GM12872 (cell line): ENCODE results near the gene CXCL1.

Experiments
- TF ChIP-seq, protein P1 (sequence below): IDR thresholded peaks from 3 replicates; pipeline ENCODE4 v1.5.1; 2011; ENCODE audit warnings: low read depth, mild to moderate bottlenecking, low read length, moderate library complexity; ENCODE audit not compliant: insufficient read depth

CXCL1 gene

DNA sequence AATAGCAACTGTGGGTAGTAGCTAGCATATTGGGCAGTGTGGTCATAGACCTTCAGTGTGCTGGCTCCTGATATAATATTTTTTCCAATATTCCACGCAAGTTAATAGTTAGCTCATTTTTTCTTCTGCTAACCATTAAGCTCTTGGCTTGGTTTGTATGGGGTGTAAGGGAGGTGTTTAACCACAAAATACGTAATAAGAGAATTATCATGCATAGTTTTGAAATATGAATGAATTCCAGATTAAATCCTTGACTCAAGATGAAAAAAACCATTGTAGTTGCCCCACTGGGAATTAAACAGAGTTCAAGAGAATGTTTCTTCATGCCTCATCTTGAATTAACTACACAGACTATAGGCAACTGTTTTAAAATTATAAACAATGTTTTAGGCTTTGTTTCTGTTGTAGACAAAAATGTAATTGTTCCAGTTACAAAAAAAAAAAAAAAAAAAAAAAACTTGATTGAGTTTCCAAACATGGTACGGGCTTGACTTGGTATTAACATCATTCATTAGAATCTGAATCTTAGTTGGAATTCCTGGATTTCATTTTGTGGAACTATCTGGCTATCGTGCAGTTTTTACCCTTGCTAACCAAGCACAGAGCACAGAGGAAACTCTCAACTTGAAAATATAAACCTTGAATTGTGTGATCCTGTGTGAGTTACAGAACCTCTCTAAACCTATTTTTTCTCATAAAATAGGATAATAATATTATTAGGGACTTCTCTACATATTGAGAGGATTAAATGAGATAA, 28.4 kb downstream of the CXCL1 start:
- TF ChIP-seq, protein P1, sequence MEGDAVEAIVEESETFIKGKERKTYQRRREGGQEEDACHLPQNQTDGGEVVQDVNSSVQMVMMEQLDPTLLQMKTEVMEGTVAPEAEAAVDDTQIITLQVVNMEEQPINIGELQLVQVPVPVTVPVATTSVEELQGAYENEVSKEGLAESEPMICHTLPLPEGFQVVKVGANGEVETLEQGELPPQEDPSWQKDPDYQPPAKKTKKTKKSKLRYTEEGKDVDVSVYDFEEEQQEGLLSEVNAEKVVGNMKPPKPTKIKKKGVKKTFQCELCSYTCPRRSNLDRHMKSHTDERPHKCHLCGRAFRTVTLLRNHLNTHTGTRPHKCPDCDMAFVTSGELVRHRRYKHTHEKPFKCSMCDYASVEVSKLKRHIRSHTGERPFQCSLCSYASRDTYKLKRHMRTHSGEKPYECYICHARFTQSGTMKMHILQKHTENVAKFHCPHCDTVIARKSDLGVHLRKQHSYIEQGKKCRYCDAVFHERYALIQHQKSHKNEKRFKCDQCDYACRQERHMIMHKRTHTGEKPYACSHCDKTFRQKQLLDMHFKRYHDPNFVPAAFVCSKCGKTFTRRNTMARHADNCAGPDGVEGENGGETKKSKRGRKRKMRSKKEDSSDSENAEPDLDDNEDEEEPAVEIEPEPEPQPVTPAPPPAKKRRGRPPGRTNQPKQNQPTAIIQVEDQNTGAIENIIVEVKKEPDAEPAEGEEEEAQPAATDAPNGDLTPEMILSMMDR: no peak

DNA sequence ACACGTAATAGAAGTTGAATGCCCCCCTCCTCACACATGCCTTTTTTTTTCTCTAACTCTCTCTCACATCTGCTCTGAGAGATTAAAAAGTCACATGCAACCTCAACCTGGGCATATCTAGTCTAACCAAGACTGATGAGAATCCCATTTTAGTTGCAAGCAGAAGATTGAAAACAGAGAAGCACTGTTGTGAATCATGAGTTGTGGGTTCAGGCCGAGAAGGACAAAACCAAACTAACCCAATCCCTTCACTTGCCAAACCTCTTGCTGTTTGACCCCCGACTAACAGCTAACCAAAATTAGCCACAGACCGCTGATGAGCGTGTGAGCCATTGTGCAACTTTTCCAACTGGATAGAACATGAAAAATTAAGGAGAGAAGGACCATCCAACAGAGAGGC, 31.8 kb downstream of the CXCL1 start:
- TF ChIP-seq, protein P1: no peak

DNA sequence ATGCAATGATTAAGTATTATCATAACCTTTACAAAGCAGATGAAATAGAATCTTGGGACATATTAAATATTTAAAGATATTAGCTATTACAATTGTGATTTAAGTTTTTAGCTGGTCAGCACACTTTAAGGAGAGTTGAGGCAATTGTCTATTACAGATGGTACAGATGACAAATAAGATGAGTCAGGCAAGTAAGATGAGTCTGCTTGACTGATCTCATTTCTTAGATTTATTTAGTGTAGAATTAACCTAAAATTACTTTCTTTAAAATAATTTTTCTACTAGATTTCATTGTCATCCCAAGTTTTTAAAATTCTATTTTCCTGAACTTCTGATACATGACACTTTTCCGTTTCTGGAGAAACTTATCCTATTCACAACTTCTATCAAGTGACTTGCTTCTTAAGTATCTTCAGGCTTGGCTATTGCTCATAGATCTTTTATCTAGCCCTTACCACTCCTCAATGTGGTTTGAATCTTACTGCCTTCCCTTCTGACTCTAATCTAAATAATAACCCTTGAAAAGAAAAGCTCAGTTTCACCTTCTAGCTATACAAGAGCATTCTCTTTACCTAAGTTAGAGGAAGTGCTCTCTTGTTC, 32.9 kb downstream of the CXCL1 start:
- TF ChIP-seq, protein P1: no peak

DNA sequence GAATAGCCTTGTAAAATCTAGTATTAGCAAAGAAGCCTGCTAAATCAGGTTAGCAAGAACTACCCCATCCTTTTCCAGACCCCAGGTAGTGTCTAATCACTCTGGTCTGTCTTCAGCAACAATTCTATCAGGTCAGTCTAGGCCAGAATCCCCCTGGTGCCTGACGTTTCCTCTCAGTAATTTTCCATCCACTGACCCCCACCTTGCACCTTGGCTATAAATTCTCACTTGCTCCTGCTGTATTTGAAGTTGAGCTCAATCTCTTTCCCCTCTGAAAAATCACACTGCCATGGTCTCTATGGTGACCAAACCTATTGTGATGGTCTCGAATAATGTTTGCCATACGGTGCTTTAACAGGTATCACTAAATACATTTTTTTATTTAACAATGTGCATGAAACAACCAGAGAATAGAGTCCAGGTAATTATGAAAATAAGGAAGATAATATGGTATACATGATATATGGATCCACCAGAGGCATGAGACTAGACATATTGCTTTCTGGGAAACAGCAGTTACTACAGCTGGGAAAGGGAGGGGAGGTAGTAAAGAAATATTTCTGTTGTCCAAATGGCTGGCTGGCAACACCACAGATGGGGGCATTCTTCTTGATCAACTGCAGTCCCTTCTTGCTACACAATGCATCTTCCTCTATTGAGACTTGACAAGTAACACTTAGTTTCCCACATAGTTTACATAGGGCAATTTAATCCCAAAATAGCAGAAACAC, 33.8 kb downstream of the CXCL1 start:
- TF ChIP-seq, protein P1: no peak

DNA sequence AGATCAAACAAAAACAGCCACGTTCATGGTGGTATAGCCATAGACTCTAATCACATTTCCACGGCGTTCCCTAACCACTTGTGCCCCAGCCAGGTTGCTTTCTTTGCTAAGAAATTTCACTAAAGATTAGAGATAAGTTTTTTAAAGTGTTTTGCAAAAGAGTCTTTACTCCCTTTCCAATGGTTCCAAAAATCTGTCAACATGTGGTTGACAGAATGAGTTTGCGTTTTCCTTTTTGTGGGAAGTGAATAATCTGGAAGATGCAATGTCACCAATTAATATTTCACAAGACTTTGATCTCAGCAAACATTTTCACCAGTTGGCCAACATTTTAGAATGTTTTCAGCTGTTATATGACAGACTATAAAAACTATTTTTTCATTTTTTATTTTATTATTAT, 35.3 kb downstream of the CXCL1 start:
- TF ChIP-seq, protein P1: no peak

DNA sequence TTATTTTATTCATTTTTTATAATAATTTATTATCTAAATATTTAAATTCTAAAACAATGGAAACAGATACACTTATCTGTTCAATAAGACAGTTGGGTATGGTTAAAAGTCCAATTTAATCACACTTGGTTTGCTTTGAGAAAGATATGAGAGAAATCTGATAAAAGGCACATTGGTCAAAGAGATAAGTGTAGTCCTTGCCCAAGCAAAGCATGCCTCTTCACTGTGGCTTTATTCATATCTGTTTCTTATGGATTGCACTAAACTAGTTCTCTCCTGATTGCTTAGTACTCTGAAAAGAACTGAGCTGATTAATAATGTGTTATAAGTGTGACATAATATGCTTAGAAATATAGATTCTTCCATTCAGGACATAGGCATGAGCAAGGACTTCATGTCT, 39.8 kb downstream of the CXCL1 start:
- TF ChIP-seq, protein P1: no peak

DNA sequence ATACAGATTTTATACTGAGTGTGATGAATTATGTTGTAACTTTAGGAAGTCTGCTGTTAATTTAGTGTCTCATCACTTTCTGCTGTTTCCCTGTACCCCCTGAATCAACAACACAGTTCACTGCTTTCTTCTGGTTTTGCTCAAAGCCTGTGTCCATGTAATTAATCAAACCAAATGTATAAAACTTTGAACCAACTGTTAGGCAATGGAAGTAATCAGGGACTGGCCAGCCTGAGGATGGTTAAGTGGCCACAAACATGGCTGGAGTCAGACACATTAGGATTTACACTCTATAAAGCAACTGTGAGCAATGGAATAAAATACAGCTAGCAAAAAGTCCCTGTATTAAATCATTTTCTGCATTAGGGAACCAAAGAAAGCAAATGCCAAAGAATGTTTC, 42.6 kb downstream of the CXCL1 start:
- TF ChIP-seq, protein P1: no peak
